Endothelial cell of hepatic sinusoid (primary cell): ENCODE results near the gene CLDND2.

Experiments used
- in situ Hi-C: cut with HindIII; loops from 2 replicates; pipeline ENCODE4 v1.10.0; 2017; ENCODE audit warnings: low sequenced_read_pairs

The CLDND2 gene

DNA sequence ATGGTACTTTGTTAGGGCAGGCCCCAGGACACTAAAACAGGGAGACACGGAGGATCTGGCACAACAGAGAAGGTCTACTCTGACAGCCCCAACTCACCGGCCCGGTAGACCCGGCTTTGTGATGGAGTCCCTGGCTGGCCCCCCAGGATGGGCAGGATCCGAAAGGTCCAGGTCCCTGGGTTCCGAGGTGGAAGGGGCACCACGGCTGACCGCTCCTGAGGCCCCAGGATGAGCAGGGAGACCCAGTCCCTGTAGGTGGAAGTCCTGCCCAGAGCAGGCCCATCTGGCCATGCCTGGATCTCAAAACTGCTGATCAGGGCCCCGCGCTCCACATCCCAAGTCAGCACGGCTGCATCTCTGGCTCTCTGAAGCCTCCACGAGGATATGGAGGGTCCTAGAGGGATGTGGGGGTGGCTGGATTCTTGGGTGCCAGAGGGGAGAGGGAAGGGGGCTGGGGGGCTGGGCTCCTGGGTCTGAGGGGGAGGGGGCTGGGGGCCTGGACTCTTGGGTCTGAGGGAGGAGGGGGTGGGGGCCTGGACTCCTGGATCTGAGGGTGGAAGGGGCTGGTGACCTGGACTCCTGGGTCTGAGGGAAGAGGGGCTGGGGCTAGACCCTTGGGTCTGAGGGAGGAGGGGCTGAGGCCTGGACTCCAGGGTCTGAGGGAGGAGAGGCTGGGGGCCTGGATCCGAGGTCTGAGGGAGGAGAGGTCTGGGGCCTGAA is 31.5 kb downstream of the CLDND2 start:
- in situ Hi-C loops, result no loop called here

- in situ Hi-C loops, result loop anchor here (5.0 kb wide), 1 partner anchor 73 kb away; no protein-coding TSS in a partner anchor
Observed at GRCh38 chr19:51333836-51334460, 34.9 kb downstream of the CLDND2 start.

- in situ Hi-C loops, result loop anchor here (5.0 kb wide), 1 partner anchor 76 kb away; no protein-coding TSS in a partner anchor
Observed at GRCh38 chr19:51331716-51332115, 37.1 kb downstream of the CLDND2 start.

GRCh38 chr19:51331193-51331592 is 37.6 kb downstream of the CLDND2 start:
- in situ Hi-C loops, result loop anchor here (5.0 kb wide), 1 partner anchor 76 kb away; no protein-coding TSS in a partner anchor

GRCh38 chr19:51330366-51330765 is 38.4 kb downstream of the CLDND2 start:
- in situ Hi-C loops, result loop anchor here (5.0 kb wide), 1 partner anchor 77 kb away; no protein-coding TSS in a partner anchor

DNA sequence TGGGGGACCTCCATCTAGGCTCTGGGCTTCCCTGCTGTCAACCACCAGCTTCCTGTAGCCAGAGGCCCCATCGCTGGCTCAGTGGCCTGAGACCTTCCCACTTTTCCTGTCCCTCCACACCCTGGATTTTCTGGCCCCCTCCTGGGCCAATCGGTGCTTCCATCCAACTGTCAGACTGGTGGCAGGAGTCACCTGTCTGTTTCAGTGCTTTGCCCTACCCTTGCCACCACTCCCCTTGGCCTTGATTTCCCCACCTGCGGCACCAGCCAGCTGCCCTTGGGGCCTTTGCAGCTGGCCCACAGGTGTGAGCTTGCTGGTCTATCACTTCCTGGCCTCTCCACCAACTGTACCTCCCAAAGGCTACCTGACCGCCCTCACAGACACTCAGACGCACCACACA is 39.4 kb downstream of the CLDND2 start:
- in situ Hi-C loops, result no loop called here

DNA sequence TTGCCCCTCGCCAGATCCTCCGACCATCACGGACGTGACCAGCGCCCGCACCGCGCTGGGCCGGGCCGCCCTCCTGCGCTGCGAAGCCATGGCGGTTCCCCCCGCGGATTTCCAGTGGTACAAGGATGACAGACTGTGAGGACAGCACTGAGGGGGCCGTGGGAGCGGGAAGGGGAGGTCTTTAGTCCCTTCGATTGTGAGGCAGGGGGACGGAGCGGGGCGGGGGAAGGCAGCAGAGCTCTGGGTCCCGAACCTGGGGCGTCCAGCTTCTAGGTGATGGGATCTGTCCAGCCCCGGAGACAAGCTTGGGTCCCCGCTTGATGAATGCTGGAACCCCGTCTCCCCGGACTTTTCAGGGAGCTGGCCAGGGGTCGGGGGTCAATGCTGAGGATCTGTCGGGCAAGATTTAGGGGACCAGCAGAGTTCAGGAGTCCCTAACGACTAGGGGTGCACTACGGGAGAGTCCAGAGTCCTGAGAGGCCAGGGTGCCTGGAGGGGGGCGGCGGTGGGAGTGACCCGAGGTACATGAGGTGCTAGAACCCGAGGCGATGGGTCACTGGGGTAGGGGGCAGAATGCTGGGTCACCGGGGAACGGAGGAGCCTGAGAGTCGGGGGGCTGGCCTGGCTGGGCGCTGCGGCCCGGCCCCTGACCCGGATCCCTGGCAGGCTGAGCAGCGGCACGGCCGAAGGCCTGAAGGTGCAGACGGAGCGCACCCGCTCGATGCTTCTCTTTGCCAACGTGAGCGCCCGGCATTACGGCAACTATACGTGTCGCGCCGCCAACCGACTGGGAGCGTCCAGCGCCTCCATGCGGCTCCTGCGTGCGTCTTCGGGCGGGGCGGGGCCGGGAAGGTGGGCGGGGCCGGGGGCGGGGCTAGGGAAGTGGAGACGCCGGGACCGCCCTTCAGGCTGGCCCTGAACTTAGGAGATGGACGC is 41.5 kb downstream of the CLDND2 start:
- in situ Hi-C loops, result no loop called here

DNA sequence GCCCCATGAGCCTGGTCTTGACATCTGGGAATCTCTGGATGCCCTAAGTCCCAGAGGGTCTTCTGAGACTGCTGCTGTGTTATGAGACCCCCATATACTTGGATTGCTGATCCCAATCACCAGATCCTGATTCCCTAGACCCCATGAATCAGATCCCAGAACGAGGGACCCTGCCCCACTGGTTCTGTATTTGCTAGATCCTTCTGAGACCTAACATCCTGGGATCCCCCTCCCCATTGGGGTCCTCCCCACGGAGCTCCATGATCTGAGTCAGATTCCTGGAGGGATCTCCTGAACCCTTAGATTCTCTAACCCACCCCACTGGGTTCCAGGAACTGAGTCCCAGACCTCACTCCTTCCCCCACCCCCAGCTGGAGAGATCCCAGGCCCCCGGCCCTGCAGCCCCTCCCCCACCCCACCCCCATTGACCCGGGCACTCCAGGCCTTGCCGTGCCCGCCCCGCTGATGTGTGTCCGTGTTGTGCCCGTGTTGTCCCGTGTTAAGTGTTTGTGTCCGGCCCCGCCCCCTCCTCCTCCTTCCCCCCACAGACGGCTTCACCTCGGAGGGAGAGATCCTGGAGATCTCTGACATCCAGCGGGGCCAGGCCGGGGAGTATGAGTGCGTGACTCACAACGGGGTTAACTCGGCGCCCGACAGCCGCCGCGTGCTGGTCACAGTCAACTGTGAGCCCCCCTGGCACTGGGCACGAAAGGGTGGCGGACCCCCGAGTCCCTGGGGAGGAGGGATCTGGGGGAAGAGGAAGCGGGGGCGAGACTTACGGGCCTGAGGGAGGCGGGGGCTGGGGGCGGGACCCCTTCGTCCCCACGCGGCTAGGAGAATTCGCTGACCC is 42.4 kb downstream of the CLDND2 start:
- in situ Hi-C loops, result no loop called here

- in situ Hi-C loops, result no loop called here
Observed at GRCh38 chr19:51325161-51325976, 43.4 kb downstream of the CLDND2 start.

DNA sequence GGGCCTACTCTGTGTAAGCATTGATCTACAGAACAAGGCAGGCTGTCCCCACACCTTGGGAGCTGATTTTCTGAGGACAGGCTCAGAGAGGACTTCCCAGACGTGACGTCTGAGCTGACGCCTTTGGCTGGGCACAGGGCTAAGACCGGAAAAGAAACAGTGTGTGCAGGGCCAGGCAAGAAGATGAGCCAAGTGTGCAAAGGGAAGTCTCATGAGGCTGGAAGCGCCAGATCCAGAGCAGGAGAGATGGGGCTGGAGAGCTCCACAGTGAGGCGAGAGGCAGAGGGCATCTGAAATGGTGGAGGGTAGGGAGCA is 44.7 kb downstream of the CLDND2 start:
- in situ Hi-C loops, result no loop called here

DNA sequence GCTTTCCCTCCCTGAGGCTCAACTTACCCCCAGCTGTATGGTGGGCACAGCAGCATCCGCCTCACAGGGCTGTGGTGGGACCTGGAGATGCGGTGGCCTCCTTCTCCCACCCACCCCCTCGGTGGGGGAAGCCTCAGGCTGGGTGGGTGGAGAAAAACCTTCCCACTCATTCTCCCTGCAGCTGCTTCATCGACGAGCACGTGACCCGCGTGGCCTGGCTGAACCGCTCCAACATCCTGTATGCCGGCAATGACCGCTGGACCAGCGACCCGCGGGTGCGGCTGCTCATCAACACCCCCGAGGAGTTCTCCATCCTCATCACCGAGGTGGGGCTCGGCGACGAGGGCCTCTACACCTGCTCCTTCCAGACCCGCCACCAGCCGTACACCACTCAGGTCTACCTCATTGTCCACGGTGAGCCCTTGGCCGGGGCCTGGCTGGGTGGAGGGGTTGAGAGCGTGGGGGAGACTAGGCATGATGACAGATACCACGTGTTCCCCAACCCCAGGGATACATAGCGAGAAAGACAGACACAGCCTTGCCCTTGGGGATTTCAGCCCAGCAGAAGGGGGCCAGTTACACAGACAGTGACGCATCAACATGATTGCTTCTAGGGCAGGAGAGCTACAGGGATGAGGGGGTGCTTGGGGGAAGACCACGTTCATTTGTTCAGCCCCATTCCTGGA is 45.2 kb downstream of the CLDND2 start:
- in situ Hi-C loops, result no loop called here

GRCh38 chr19:51321799-51322198 is 47.0 kb downstream of the CLDND2 start:
- in situ Hi-C loops, result no loop called here

- in situ Hi-C loops, result no loop called here
Observed at GRCh38 chr19:51320280-51320657, 48.5 kb downstream of the CLDND2 start.

- in situ Hi-C loops, result no loop called here
Observed at GRCh38 chr19:51319649-51320279, 49.0 kb downstream of the CLDND2 start.

- in situ Hi-C loops, result no loop called here
Observed at GRCh38 chr19:51318687-51319648, 49.8 kb downstream of the CLDND2 start.

DNA sequence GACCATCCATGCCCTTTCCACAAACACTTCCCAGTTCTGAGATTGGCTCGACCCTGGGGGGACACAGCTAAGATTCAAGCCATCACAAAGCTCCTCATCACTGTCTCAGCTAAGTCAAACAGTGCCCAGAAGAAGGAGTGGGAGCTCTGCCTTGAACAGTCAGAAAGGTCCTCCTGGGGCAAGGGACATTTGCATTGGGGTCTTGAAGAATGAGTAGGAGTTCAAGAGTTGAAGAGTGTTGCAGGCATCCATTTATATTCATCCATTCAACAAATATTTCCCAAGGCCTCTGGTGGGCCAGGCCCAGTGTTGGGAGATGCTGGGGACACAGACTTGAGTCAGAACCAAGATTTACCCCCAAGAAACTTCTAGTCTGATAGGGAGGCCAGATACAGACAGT is 50.8 kb downstream of the CLDND2 start:
- in situ Hi-C loops, result no loop called here

- in situ Hi-C loops, result no loop called here
Observed at GRCh38 chr19:51317376-51317775, 51.4 kb downstream of the CLDND2 start.
